Measurements from ENCODE around the gene MBOAT2.
A peak's percentile ranks its signal among the peaks of the same experiment; 100 is the strongest.

The MBOAT2 gene

DNA sequence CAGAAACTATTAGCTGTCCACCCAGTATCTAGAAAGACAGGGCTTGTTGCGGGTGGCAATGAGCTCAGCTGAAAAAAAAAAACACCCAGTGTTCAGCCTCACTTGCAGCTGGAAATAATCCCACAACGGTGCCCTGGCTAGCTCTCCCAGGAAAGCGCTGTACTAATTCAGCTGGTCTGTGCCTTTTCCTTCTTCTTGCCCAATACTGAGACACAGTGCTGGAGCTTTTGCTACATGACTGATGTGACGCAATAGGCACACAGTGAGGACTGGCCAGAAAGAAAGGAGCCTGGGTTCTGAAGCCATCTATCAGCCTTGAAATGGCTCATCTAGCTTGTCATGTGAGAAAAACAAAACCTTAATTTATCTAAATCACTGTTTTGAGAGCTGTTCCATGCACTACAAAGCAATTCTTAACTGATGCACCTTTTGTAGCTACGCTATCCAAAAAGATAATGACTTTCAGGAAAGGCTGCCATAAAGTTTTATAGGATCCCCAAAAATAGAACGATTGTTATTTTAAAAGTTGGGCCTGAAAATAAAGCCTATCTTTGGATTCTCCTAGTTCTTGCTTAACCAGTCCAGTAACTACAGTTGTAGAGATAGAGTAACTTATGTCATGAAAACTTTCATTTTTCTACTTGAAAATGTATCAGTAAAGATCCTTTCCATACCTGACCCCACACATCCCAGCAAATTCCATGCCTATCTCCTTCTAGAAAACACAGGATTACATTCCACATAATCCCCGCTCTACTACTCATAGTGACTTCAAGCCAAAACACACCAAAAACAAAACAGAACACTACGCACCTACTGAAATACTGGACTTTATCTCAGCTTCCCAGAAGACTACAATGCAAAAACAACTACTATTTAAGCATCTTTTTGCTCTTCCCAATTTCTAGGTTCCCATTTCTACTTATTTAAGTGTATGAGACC is 181.9 kb downstream of the MBOAT2 start:
- no peak for DNase-seq (ENCODE audit: low spot score)

DNA sequence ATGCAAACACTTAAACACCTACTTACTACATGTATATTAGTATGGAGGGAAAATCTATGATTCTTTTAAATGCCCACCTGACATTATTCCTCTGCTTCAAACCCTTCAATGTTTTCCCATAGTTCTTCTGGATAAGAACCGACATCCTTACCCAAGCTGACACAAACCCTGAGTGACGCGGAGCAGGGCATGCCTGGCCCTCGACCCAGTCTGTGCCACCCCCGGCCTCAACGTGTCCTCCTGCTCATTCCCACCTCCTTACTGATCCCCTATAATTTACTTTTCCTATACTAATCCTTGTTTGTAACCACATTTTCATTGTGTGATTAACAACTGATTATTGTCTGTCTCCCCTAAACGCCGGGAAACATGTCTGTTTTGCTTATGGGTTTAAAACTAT is 183.5 kb downstream of the MBOAT2 start:
- no peak for DNase-seq (ENCODE audit: low spot score)

DNA sequence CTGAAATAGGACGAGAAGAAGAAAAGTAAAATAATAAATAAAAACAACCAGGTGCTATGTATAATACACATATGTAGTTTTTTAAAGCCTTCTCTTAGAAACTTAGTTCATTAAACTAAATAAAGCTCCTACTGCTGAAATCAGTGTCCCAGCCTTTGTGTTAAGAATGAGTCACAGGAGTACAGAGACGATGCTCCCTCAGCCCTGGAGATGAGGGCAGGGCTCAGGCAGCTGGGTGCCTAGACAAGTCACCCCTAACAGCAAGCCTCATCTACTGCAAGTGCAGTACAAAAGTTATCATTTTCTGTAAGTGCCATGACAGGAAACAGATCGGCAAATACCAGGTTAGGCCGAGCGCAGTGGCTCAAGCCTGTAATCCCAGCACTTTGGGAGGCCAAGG is 184.3 kb downstream of the MBOAT2 start:
- no peak for DNase-seq (ENCODE audit: low spot score)

DNA sequence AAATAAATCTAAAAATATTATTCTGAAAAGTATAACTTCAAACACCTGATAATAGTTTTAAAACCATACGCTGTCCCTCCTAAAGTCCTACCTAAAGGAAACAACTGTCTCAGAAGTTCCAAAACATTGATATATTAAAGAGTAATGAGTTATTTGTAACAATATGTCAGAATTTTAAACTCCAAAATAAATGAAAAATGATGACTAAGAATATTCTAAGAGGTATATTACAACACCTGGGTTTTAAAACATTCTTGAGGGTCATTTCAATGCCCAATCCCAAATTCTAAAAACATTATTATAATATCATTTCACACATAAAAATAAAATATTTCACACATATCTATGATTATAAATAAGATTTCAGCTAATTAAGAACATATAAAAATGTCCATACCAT is 186.3 kb downstream of the MBOAT2 start:
- no peak for DNase-seq (ENCODE audit: low spot score)

DNA sequence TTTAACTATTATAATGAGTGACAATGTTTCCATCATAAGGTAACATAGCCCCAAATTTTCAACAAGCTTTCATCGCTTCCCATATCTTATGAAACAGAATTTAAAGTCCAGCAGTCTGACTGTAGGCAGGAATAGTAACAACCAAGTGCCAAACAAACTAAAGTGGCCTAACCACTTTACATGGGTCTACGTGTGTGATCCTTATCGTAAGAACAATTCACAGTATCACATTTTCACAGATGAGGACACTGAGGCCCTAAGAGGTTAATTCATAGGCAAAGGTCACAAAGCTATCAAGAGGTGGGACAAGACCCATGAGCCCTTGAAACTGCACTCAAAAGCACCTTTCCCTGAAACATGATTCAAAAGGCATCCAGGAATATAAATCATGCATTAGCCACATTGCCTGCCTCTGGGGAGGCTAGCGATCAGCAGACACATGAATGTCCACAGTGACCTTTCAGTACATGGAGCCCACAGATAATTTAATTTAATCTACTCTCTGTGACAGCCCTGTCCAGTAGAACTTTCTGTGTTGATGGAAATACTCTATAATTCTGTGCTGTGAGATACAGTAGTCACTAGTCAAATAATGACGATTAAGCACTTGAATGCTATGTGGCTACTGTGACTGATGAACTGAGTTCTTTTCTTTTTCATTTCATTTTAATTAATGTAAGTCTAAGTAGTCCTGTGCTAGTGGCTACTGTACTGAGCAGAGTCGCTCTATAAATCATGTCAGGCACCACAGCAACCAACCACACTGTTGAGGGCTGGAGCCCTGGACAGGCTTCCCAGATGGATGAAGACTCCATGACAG is 196.4 kb downstream of the MBOAT2 start:
- DNase-seq (ENCODE audit: low spot score) = no peak

DNA sequence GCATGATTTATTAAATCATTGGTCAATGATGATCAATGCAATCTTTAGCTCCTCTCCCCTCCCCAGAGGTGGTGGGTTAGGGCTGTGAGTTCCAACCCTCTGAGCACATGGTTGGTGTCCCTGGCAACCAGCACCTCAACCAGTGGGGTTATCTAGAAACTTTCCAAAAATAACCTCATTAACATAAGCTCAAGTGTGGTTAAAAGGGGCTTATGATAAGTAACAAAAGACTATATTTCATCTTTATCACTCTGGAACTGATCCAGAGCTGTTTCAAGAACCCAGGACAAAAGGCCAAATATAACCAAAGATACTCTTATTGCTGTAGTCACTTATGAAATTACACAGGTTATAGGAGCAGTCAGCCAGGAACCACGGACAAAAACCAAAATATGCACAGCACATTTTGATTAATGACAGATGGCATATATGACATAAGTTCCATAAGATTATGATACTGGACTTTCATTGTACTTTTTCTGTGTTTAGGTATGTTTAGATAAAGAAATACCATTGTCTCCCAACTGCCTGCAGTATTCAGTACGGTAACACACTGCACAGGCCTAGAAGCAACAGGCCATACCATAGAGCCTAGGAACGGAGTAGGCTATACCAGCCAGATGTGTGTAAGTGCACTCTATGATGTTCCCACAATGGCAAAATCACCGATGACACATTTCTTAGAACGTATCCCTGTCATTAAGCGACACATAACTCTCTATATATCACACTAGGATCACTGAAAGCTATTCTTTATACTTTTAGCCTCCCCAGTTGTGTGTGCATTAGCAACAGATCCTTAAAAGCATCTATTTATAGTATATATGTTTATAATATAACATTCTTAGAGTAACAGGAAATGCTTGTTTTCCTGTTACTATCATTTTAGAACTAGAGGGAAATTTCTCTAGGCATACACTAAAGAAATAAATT is 197.9 kb downstream of the MBOAT2 start:
- no peak for DNase-seq (ENCODE audit: low spot score)

DNA sequence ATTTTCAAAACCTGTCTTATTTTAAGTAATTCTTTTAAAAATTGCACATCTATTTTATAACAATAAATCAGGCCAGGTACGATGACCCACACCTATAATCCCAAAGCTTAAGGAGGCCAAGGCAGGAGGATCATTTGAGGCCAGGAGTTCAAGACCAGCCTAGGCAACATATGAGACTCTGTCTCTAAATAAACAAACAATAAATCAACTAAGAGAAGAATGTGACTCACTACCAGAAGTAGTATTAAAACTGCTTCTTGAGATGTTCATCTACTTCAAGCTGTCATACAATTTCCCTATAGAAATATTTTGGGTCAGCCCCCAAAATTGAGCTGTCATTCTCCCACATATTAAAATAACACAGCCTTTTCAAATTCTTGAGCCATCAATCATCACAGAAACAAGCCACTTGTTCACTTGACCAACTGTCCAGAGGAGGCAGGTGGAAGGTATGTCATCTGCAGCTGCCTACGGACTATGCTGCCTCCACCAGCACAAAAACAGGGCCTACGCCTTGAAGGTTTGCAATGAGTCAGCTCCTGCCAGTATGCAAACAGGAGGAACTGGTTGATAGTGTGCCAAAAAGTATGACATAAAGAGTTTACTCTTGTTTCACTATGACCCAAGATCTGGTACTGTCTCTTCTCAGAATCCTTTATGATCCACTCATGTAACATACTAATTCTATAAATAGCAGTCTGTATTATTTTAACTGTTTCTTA is 199.7 kb downstream of the MBOAT2 start:
- peak; percentile 92 for DNase-seq (ENCODE audit: low spot score)

DNA sequence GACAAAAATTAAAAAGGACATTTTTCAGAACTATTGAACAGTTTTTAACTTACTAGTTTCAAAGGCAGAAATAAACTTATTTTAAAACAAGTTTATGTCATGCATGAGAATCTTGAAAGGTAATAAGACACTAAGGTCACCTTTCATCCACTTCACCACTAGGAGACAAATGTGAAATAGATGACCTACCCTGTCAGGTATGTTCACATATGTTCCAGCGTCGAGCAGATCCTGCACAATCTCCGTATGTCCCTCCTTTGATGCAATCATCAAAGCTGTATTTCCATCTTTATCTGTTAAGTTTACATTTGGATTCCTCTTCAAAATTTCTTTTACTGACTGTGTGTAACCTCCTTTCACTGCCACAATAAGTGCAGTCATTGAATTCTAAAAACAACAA is 200.7 kb downstream of the MBOAT2 start:
- DNase-seq (ENCODE audit: low spot score) = no peak

All from hematopoietic multipotent progenitor cell treated with erythropoietin and hydrocortisone succinate and interleukin-3 and kit ligand, for 15 days (in vitro differentiated cells).